A673 (cell line): ENCODE measurements around the gene DLGAP1. TPM values are rescaled to one million over a fixed set of nuclear protein-coding genes. Genes with fewer than 3 reads are reported as not detected.

Experiments used
- BruUV-seq: library from RNA; stranded (reverse); fragments of 400-500 nt; replicated peaks from 2 replicates; lab custom pipeline; 2021; lab: Mats Ljungman, UMichigan
- CTCF ChIA-PET: fragments of 300-600 bp; sonication (Branson Sonifier 250); formaldehyde crosslinking; loops from one replicate; lab custom pipeline; 2022; ENCODE audit warnings: antibody characterized with exemption; lab: Charles Lee
- POLR2A ChIA-PET: fragments of 300-600 bp; sonication (Branson Sonifier 250); formaldehyde crosslinking; loops from one replicate; lab custom pipeline; 2022; ENCODE audit warnings: antibody characterized with exemption; ENCODE audit not compliant: low non-redundant PET; lab: Charles Lee
- DNase-seq: peaks from one replicate; pipeline ENCODE4 v3.0.0-alpha.2; 2015; ENCODE audit warnings: low spot score
- H3K27ac ChIP-seq: fragments of 200-600 bp; sonication (generic); 2 replicates; pipeline ENCODE4 v1.5.1; 2016; ENCODE audit warnings: mixed run types, low read depth, mild to moderate bottlenecking, mixed read lengths, antibody characterized with exemption, low read length; ENCODE audit not compliant: poor library complexity, severe bottlenecking
- H3K27me3 ChIP-seq: fragments of 200-600 bp; sonication (generic); replicated peaks from 2 replicates; pipeline ENCODE4 v1.6.1; 2017; ENCODE audit warnings: mixed run types, low read depth, mild to moderate bottlenecking, mixed read lengths, antibody characterized with exemption, low read length; ENCODE audit not compliant: insufficient read depth, poor library complexity
- H3K36me3 ChIP-seq: fragments of 200-600 bp; sonication (generic); 2 replicates; pipeline ENCODE4 v1.6.1; 2016; ENCODE audit warnings: mixed run types, mild to moderate bottlenecking, mixed read lengths, antibody characterized with exemption, low read length; ENCODE audit not compliant: insufficient read depth, poor library complexity, severe bottlenecking
- H3K4me1 ChIP-seq: fragments of 200-600 bp; sonication (generic); 2 replicates; pipeline ENCODE4 v1.6.1; 2017; ENCODE audit warnings: mixed run types, mild to moderate bottlenecking, mixed read lengths, antibody characterized with exemption, low read length; ENCODE audit not compliant: insufficient read depth, poor library complexity, severe bottlenecking
- H3K4me3 ChIP-seq: fragments of 200-600 bp; sonication (generic); 2 replicates; pipeline ENCODE4 v1.5.1; 2016; ENCODE audit warnings: low read depth, mixed run types, mild to moderate bottlenecking, mixed read lengths, low read length; ENCODE audit not compliant: poor library complexity, severe bottlenecking
- H3K9me3 ChIP-seq: fragments of 200-600 bp; sonication (generic); 2 replicates; pipeline ENCODE4 v1.6.1; 2016; ENCODE audit warnings: mixed run types, low read depth, mild to moderate bottlenecking, mixed read lengths, antibody characterized with exemption, low read length; ENCODE audit not compliant: poor library complexity, severe bottlenecking
- CTCF ChIP-seq: fragments of 300-800, 200-600 bp; sonication (generic); conservative IDR thresholded peaks from 2 replicates; pipeline ENCODE4 v1.5.1; 2017; ENCODE audit warnings: low read depth, mild to moderate bottlenecking, antibody characterized with exemption, low read length, moderate library complexity, mixed read lengths
- EZH2 ChIP-seq: fragments of 200-600 bp; sonication (generic); IDR thresholded peaks from 2 replicates; pipeline ENCODE4 v1.6.1; 2017; ENCODE audit warnings: borderline replicate concordance, low read depth, mild to moderate bottlenecking, mixed read lengths, antibody characterized with exemption, low read length; ENCODE audit not compliant: poor library complexity, severe bottlenecking
- intact Hi-C: fragments of 100-400 bp; cut with micrococcal nuclease; formaldehyde crosslinking; loops from one replicate; pipeline ENCODE4 v1.10.0; 2022; ENCODE audit not compliant: unreplicated experiment
- total RNA-seq: library from RNA; stranded (reverse); gene quantifications from 2 replicates; pipeline ENCODE4 v1.2.3, GENCODE V29; 2021

Gene DLGAP1
- total RNA-seq, 1 experiment from 2014 or later: 135 TPM

GRCh38 chr18:3867236-3867635 lies 587.9 kb downstream of the DLGAP1 start:
- H3K27ac ChIP-seq: peak overlapping the region; percentile 87
- peaks cover 85% of the 10 kb centered on the region for H3K4me1 ChIP-seq
- TF ChIP-seq CTCF: no peak
- TF ChIP-seq EZH2: no peak
- intact Hi-C loops: no loop called here
- no peaks in the 10 kb centered on the region for H3K36me3 ChIP-seq
- ChIA-PET CTCF (interaction anchor here (1.0 to 1.4 kb wide), 2 partner anchors 15 to 96 kb away, joined by 5 to 13 read pairs; no protein-coding TSS in a partner anchor), POLR2A (interaction anchor here (0.5 to 1.1 kb wide), 8 partner anchors 24 to 264 kb away, joined by 3 to 5 read pairs (median 3); no protein-coding TSS in a partner anchor)
- no peak overlapping the region for H3K4me3 ChIP-seq
- H3K9me3 ChIP-seq: no peaks in the 10 kb centered on the region
- DNase-seq: peak; percentile 70
- no peaks in the 10 kb centered on the region for H3K27me3 ChIP-seq
- BruUV-seq: no TSS peak

GRCh38 chr18:3864669-3865298 lies 590.3 kb downstream of the DLGAP1 start:
- peak overlapping the region; percentile 87 for H3K27ac ChIP-seq
- ChIA-PET POLR2A (no interaction called here), CTCF (no interaction called here)
- H3K27me3 ChIP-seq: no peaks in the 10 kb centered on the region
- no peak overlapping the region for H3K4me3 ChIP-seq
- H3K36me3 ChIP-seq: no peaks in the 10 kb centered on the region
- BruUV-seq: no TSS peak
- TF ChIP-seq CTCF: no peak
- no peak for TF ChIP-seq EZH2
- H3K4me1 ChIP-seq: peaks cover 70% of the 10 kb centered on the region
- no peaks in the 10 kb centered on the region for H3K9me3 ChIP-seq
- DNase-seq: no peak
- intact Hi-C loops: no loop called here

GRCh38 chr18:3863593-3863992 lies 591.5 kb downstream of the DLGAP1 start:
- DNase-seq: no peak
- no peak for TF ChIP-seq EZH2
- no peak for TF ChIP-seq CTCF

More at GRCh38 chr18:3863593-3863992, 591.5 kb downstream of the DLGAP1 start:
- H3K4me1 ChIP-seq: peaks cover 64% of the 10 kb centered on the region
- no peak overlapping the region for H3K4me3 ChIP-seq
- BruUV-seq: no TSS peak
- no peaks in the 10 kb centered on the region for H3K9me3 ChIP-seq
- no peak overlapping the region for H3K27ac ChIP-seq
- H3K27me3 ChIP-seq: no peaks in the 10 kb centered on the region
- H3K36me3 ChIP-seq: no peaks in the 10 kb centered on the region
- intact Hi-C loops: no loop called here
- CTCF ChIA-PET: no interaction called here
- POLR2A ChIA-PET: no interaction called here
